ENCODE data around the gene ARL6IP4.

DNA sequence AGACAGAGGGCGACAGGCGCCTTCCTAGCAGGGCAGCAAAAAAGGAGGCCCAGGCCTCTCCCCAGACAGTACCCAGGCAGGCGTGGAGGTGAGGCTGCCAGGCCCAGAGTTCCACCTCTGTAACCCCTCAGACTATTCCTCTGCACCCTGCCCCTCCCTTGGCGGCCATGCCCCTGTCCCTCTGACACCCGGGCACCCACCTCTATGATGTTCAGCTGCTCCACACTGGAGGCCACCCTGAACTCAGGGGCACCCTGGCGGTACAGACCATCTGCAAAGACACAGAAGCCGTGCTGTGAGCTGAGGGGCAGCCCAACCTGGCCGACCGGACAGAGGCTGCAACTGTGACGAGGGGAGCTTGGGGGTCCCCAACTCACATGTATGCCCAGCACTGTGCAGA is 20.1 kb downstream of the ARL6IP4 start:
- TF ChIP-seq POLR2A (IDR thresholded peaks at IDR 0.05; ENCODE audit: low read depth, low read length) (no peak), TAF1 (IDR thresholded peaks at IDR 0.05; ENCODE audit: low read depth, low read length) (no peak), POLR2AphosphoS5 (IDR thresholded peaks at IDR 0.05; ENCODE audit: low read depth, low read length) (no peak), PAX5 (IDR thresholded peaks at IDR 0.05; ENCODE audit: insufficient read depth, low read length, severe bottlenecking) (no peak), POU2F2 (IDR thresholded peaks at IDR 0.05; ENCODE audit: low read depth, low read length) (no peak)

Data from GM12891 (cell line).